Endothelial cell of umbilical vein (primary cell): ENCODE measurements around the gene TPBG. TPM values are rescaled to one million over a fixed set of nuclear protein-coding genes. Genes with fewer than 3 reads are reported as not detected.

ENCODE experiments used
- BruUV-seq: library from RNA; stranded (reverse); fragments of 400-500 nt; replicated peaks from 2 replicates; lab custom pipeline; 2021; lab: Mats Ljungman, UMichigan
- CTCF ChIA-PET: fragments of 300-600, 350-600 bp; sonication (Branson Sonifier 250); formaldehyde crosslinking; loops from one replicate; lab custom pipeline; 2021; ENCODE audit warnings: antibody characterized with exemption, inconsistent platforms; lab: Charles Lee
- POLR2A ChIA-PET: fragments of 300-600, 350-600 bp; sonication (Branson Sonifier 250); formaldehyde crosslinking; loops from one replicate; lab custom pipeline; 2021; ENCODE audit warnings: antibody characterized with exemption, inconsistent platforms; lab: Charles Lee
- DNase-seq: peaks from one replicate; pipeline ENCODE4 v3.0.0-alpha.2; 2011; ENCODE audit warnings: low read depth, low spot score
- FAIRE-seq: peaks from 2 replicates; lab custom pipeline; 2011; peaks lifted over from hg19 to GRCh38; lab: Jason Lieb, UNC
- H2AFZ ChIP-seq: 2 replicates; pipeline ENCODE4 v1.6.0; 2012; ENCODE audit warnings: low read depth, low read length, control low read depth, inconsistent platforms
- H3K27ac ChIP-seq: 2 replicates; pipeline ENCODE4 v1.5.1; 2011; ENCODE audit warnings: low read depth, mild to moderate bottlenecking, control low read depth, low read length, moderate library complexity; ENCODE audit not compliant: insufficient read depth
- H3K27me3 ChIP-seq, 2 experiments: 2 replicates each; pipeline versions ENCODE4 v1.6.0 to v1.6.1; 2011; ENCODE audit warnings: low read length in 2 of 2, mixed read lengths in 1 of 2; ENCODE audit not compliant: control insufficient read depth in 2 of 2, insufficient read depth in 2 of 2
- H3K36me3 ChIP-seq, 2 experiments: 2 replicates in 1 of 2; 3 replicates in 1 of 2; pipeline ENCODE4 v1.5.1; 2011; ENCODE audit warnings: low read length in 2 of 2, mild to moderate bottlenecking in 1 of 2, moderate library complexity in 1 of 2; ENCODE audit not compliant: control insufficient read depth in 2 of 2, insufficient read depth in 2 of 2; ENCODE audit errors: extremely low read depth in 1 of 2
- H3K4me1 ChIP-seq: 3 replicates; pipeline ENCODE4 v1.5.1; 2011; ENCODE audit warnings: mild to moderate bottlenecking, low read length; ENCODE audit not compliant: control insufficient read depth, insufficient read depth; ENCODE audit errors: extremely low read depth
- H3K4me2 ChIP-seq: 2 replicates; pipeline ENCODE4 v1.6.1; 2011; ENCODE audit warnings: low read length, control low read depth, mixed read lengths; ENCODE audit not compliant: insufficient read depth
- H3K4me3 ChIP-seq, 3 experiments: fragments of 200-600 bp in 1 of 3; sonication (generic), shearing (Covaris generic) in 1 of 3; replicated peaks in 1 of 3; 2 replicates each; pipeline ENCODE4 v1.5.1; 2011 to 2016; ENCODE audit warnings: control low read depth in 3 of 3, low read length in 3 of 3, mild to moderate bottlenecking in 2 of 3, inconsistent platforms in 1 of 3, low read depth in 1 of 3, moderate library complexity in 1 of 3; ENCODE audit not compliant: insufficient read depth in 1 of 3
- H3K79me2 ChIP-seq: 2 replicates; pipeline ENCODE4 v1.6.0; 2012; ENCODE audit warnings: low read length, inconsistent platforms; ENCODE audit not compliant: control insufficient read depth, insufficient read depth
- H3K9ac ChIP-seq: replicated peaks from 2 replicates; pipeline ENCODE3; 2011; ENCODE audit warnings: low read length, control low read depth; ENCODE audit not compliant: insufficient read depth; ENCODE audit errors: extremely low read depth
- H3K9me1 ChIP-seq: replicated peaks from 3 replicates; pipeline ENCODE4 v1.6.0; 2011; ENCODE audit warnings: mild to moderate bottlenecking, low read length; ENCODE audit not compliant: control insufficient read depth, insufficient read depth; ENCODE audit errors: extremely low read depth
- H3K9me3 ChIP-seq: replicated peaks from 2 replicates; pipeline ENCODE4 v1.5.1; 2012; ENCODE audit warnings: low read length, inconsistent platforms; ENCODE audit not compliant: control insufficient read depth, insufficient read depth
- H4K20me1 ChIP-seq: replicated peaks from 2 replicates; pipeline ENCODE3; 2011; ENCODE audit warnings: mild to moderate bottlenecking, low read length; ENCODE audit not compliant: control insufficient read depth, insufficient read depth; ENCODE audit errors: extremely low read depth
- CTCF ChIP-seq, 2 donors: IDR thresholded peaks; 1 replicate in 1 of 2; 2 replicates in 1 of 2; pipeline ENCODE4 v1.5.1; 2011; ENCODE audit warnings: low read length in 2 of 2, mild to moderate bottlenecking in 2 of 2, moderate library complexity in 2 of 2, control low read depth in 1 of 2, inconsistent platforms in 1 of 2, low read depth in 1 of 2; ENCODE audit not compliant: insufficient read depth in 1 of 2; ENCODE audit errors: extremely low read depth in 1 of 2
- FOS ChIP-seq: IDR thresholded peaks from 2 replicates; pipeline ENCODE4 v1.6.1; 2011; ENCODE audit warnings: mild to moderate bottlenecking, low read length, moderate library complexity, borderline replicate concordance; ENCODE audit not compliant: insufficient read depth
- GATA2 ChIP-seq: IDR thresholded peaks from 2 replicates; pipeline ENCODE4 v1.7.0; 2011; ENCODE audit warnings: low read depth, mild to moderate bottlenecking, moderate library complexity, mixed read lengths, low read length; ENCODE audit not compliant: insufficient read length, insufficient read depth
- JUN ChIP-seq: IDR thresholded peaks from 2 replicates; pipeline ENCODE4 v1.6.1; 2011; ENCODE audit warnings: borderline replicate concordance, low read depth; ENCODE audit not compliant: insufficient read length, insufficient read depth
- MAX ChIP-seq: IDR thresholded peaks from 2 replicates; pipeline ENCODE4 v1.6.1; 2011; ENCODE audit not compliant: insufficient read depth, insufficient read length
- MYC ChIP-seq: IDR thresholded peaks from one replicate; pipeline ENCODE4 v1.6.1; 2011; ENCODE audit warnings: mild to moderate bottlenecking, low read depth, low read length
- POLR2A ChIP-seq: IDR thresholded peaks from 2 replicates; pipeline ENCODE4 v1.6.1; 2012; ENCODE audit warnings: low read depth, mild to moderate bottlenecking, control low read depth, low read length
- dilution Hi-C: fragments of 300-500 bp; cut with MboI; formaldehyde crosslinking; loops from one replicate; pipeline ENCODE4 v1.15.0; 2019; ENCODE audit warnings: low sequenced_read_pairs; ENCODE audit not compliant: extremely low pct_ligation_motif_present
- intact Hi-C: fragments of 100-400 bp; cut with micrococcal nuclease; formaldehyde crosslinking; loops from one replicate; pipeline ENCODE4 v1.10.0; 2022
- polyA plus RNA-seq, 4 experiments: library from polyadenylated mRNA; depleted of rRNA in 3 of 4; stranded (reverse) in 3 of 4; unstranded in 1 of 4; fragments of >200 nt; gene quantifications; 2 replicates each; pipeline versions ENCODE4 v1.2.1 to v1.2.3, GENCODE V29; 2011 to 2012; ENCODE audit warnings: missing spikeins in 1 of 4
- total RNA-seq: library from RNA; stranded (reverse); gene quantifications from 2 replicates; pipeline ENCODE4 v1.2.3, GENCODE V29; 2021

Gene TPBG
- total and polyA plus RNA-seq, 2 donors (not counting 3 experiments of a cell fraction or from before 2014, with no cell fraction given): 7.5 to 9.0 TPM

GRCh38 chr6:82415820-82416219, 52.2 kb downstream of the TPBG start:
- ChIA-PET POLR2A (no interaction called here), CTCF (interaction anchor here (1.2 kb wide), 1 partner anchor 9 kb away, joined by 3 read pairs; no protein-coding TSS in a partner anchor)
- Histone ChIP-seq H3K4me2 (no peak overlapping the region), H4K20me1 (no peaks in the 10 kb centered on the region), H3K4me3 (no peak overlapping the region), H3K27ac (no peak overlapping the region), H3K9ac (no peak overlapping the region), H3K36me3 (no peaks in the 10 kb centered on the region), H3K79me2 (no peaks in the 10 kb centered on the region), H3K9me1 (no peaks in the 10 kb centered on the region), H3K27me3 (no peaks in the 10 kb centered on the region), H3K9me3 (no peaks in the 10 kb centered on the region), H2AFZ (no peak overlapping the region), H3K4me1 (no peaks in the 10 kb centered on the region)
- FAIRE-seq: no peak
- BruUV-seq: no TSS peak
- TF ChIP-seq MAX (no peak), GATA2 (no peak), JUN (no peak), POLR2A (no peak), FOS (no peak), MYC (no peak), CTCF (IDR thresholded peaks at IDR 0.05; ENCODE audit: extremely low read depth in 1 of 2, insufficient read depth in 1 of 2, low read depth in 1 of 2, low read length in 2 of 2) (no peak)
- intact Hi-C loops (no loop called here), dilution Hi-C loops (no loop called here)
- DNase-seq: no peak
